Activated CD4-positive, CD25-positive, alpha-beta regulatory T cell treated with anti-CD3 and anti-CD28 coated beads, Interleukin-2, amount 50 U/mL, for 72 hours (primary cell): ENCODE data around the gene WWP2.
"Not testable (repeated sequence)": the region's sequence is repeated elsewhere in the genome, so short reads cannot be mapped to it uniquely, and the experiment has no call there.

ENCODE experiments used
- DNase-seq: peaks from one replicate; pipeline ENCODE4 v3.0.0; 2021

The WWP2 gene

GRCh38 chr16:69930117-69930776, 168.1 kb downstream of the WWP2 start:
- no peak for DNase-seq

GRCh38 chr16:69931631-69932030, 169.5 kb downstream of the WWP2 start:
- no peak for DNase-seq

- DNase-seq, result no peak
These were observed 170.1 kb downstream of the WWP2 start for GRCh38 chr16:69932228-69932627.

GRCh38 chr16:69932691-69933392, 170.7 kb downstream of the WWP2 start:
- DNase-seq, result no peak

GRCh38 chr16:69934044-69934443, 171.9 kb downstream of the WWP2 start:
- DNase-seq, result no peak

GRCh38 chr16:69934751-69935150, 172.6 kb downstream of the WWP2 start:
- DNase-seq, result no peak

- no peak for DNase-seq
These were observed 173.2 kb downstream of the WWP2 start for GRCh38 chr16:69935278-69935711.

- DNase-seq, result no peak
These were observed 173.6 kb downstream of the WWP2 start for GRCh38 chr16:69935740-69936139.

GRCh38 chr16:69936252-69936651, 174.1 kb downstream of the WWP2 start:
- no peak for DNase-seq

GRCh38 chr16:69936751-69937211, 174.6 kb downstream of the WWP2 start:
- DNase-seq, result no peak

GRCh38 chr16:69937465-69937951, 175.4 kb downstream of the WWP2 start:
- DNase-seq, result no peak

GRCh38 chr16:69938981-69939820, 177.1 kb downstream of the WWP2 start:
- DNase-seq, result no peak

- no peak for DNase-seq
These were observed 177.9 kb downstream of the WWP2 start for GRCh38 chr16:69939821-69940585.

- DNase-seq, result no peak
These were observed 178.5 kb downstream of the WWP2 start for GRCh38 chr16:69940676-69941075.

GRCh38 chr16:69941251-69942098, 179.3 kb downstream of the WWP2 start:
- no peak for DNase-seq

GRCh38 chr16:69942099-69942491, 180.0 kb downstream of the WWP2 start:
- DNase-seq, result no peak

- DNase-seq, result no peak
These were observed 180.6 kb downstream of the WWP2 start for GRCh38 chr16:69942627-69943170.

GRCh38 chr16:69943241-69944036, 181.3 kb downstream of the WWP2 start:
- not testable (repeated sequence) for DNase-seq

GRCh38 chr16:69950411-69950810, 188.3 kb downstream of the WWP2 start:
- DNase-seq, result not testable (repeated sequence)

GRCh38 chr16:69951017-69951671, 189.0 kb downstream of the WWP2 start, which contains the start of gene CLEC18A:
Gene CLEC18A, plus strand, starts transcription at chr16:69951334. Its CDS starts 33 bp downstream, at chr16:69951367.
- DNase-seq, result not testable (repeated sequence)
